GM12878 (cell line): ENCODE results near the gene ENDOD1. TPM values are rescaled to one million over a fixed set of nuclear protein-coding genes. Genes with fewer than 3 reads are reported as not detected.

ENCODE experiments used
- ATAC-seq: fragments of 200-7000 bp; cut with Tn5 transposase; 3 replicates; pipeline ENCODE4 v1.9.1; 2020; ENCODE audit warnings: mild to moderate bottlenecking, moderate library complexity
- BruUV-seq: library from RNA; stranded (reverse); fragments of 400-500 nt; replicated peaks from 2 replicates; lab custom pipeline; 2021; lab: Mats Ljungman, UMichigan
- CTCF ChIA-PET: fragments of 300-600 bp; sonication (Branson Sonifier 250); formaldehyde crosslinking; extraction: SDS; loops from one replicate; lab custom pipeline; 2021; ENCODE audit warnings: inconsistent platforms; lab: Yijun Ruan, JAX
- POLR2A ChIA-PET: fragments of 350-600 bp; formaldehyde crosslinking; extraction: SDS; loops from one replicate; lab custom pipeline; 2021; ENCODE audit warnings: inconsistent platforms; lab: Charles Lee
- RAD21 ChIA-PET: fragments of 300-600 bp; sonication (Branson Sonifier 250); formaldehyde crosslinking; loops from one replicate; lab custom pipeline; 2023; ENCODE audit warnings: antibody characterized with exemption; ENCODE audit not compliant: unreplicated experiment; lab: Charles Lee
- SMC1A ChIA-PET: fragments of 300-600 bp; sonication (Branson Sonifier 250); formaldehyde crosslinking; loops from one replicate; lab custom pipeline; 2023; ENCODE audit not compliant: unreplicated experiment, uncharacterized antibody; lab: Charles Lee
- DNase-seq: peaks from one replicate; pipeline ENCODE4 v3.0.0-alpha.2; 2011; ENCODE audit warnings: low read depth, low spot score
- FAIRE-seq: peaks from 3 replicates; lab custom pipeline; 2011; peaks lifted over from hg19 to GRCh38; lab: Jason Lieb, UNC
- H2AFZ ChIP-seq: 2 replicates; pipeline ENCODE4 v1.6.0; 2011; ENCODE audit warnings: low read depth, low read length, control low read depth; ENCODE audit not compliant: control insufficient read depth
- H3K27ac ChIP-seq: 2 replicates; pipeline ENCODE4 v1.5.1; 2011; ENCODE audit warnings: control low read depth; ENCODE audit not compliant: control insufficient read depth, insufficient read depth
- H3K27me3 ChIP-seq, 2 experiments: replicated peaks in 1 of 2; 2 replicates each; pipeline versions ENCODE4 v1.6.0 to v1.6.1; 2011; ENCODE audit warnings: low read length in 1 of 2; ENCODE audit not compliant: control insufficient read depth in 2 of 2, insufficient read depth in 2 of 2
- H3K36me3 ChIP-seq, 2 experiments: 2 replicates each; pipeline ENCODE4 v1.5.1; 2011; ENCODE audit warnings: low read length in 1 of 2; ENCODE audit not compliant: control insufficient read depth in 2 of 2, insufficient read depth in 2 of 2
- H3K4me1 ChIP-seq: 2 replicates; pipeline ENCODE4 v1.6.1; 2011; ENCODE audit warnings: mild to moderate bottlenecking, low read length, moderate library complexity, mixed read lengths; ENCODE audit not compliant: control insufficient read depth, insufficient read depth
- H3K4me2 ChIP-seq: 2 replicates; pipeline ENCODE4 v1.6.0; 2011; ENCODE audit warnings: control low read depth; ENCODE audit not compliant: control insufficient read depth, insufficient read depth
- H3K4me3 ChIP-seq: fragments of 200-600 bp; sonication (generic); 2 replicates; pipeline ENCODE4 v1.5.1; 2016
- H3K79me2 ChIP-seq: 2 replicates; pipeline ENCODE4 v1.6.0; 2011; ENCODE audit warnings: low read length; ENCODE audit not compliant: control insufficient read depth, insufficient read depth
- H3K9ac ChIP-seq: 2 replicates; pipeline ENCODE4 v1.8.0; 2011; ENCODE audit warnings: low read length, control low read depth, mixed read lengths; ENCODE audit not compliant: control insufficient read depth, insufficient read depth
- H3K9me3 ChIP-seq: replicated peaks from 3 replicates; pipeline ENCODE4 v1.5.1; 2011; ENCODE audit warnings: mild to moderate bottlenecking, low read length; ENCODE audit not compliant: control insufficient read depth, insufficient read depth
- H4K20me1 ChIP-seq: 2 replicates; pipeline ENCODE4 v1.6.0; 2011; ENCODE audit not compliant: control insufficient read depth, insufficient read depth
- CEBPZ ChIP-seq: fragments of 150-350 bp; IDR thresholded peaks from 2 replicates; pipeline ENCODE4 v1.6.1; 2016; ENCODE audit warnings: low read depth, low read length
- SUPT20H ChIP-seq: IDR thresholded peaks from 2 replicates; pipeline ENCODE4 v1.6.1; 2011; ENCODE audit warnings: low read depth, mild to moderate bottlenecking, low read length, moderate library complexity, borderline replicate concordance; ENCODE audit not compliant: control insufficient read depth
- WGBS: methylation state at CpG from one replicate; pipeline ENCODE4 v1.1.6; 2016; ENCODE audit warnings: low lambda C conversion rate; ENCODE audit not compliant: insufficient replicate concordance, insufficient coverage; ENCODE audit errors: missing lambda C conversion rate; 5-methylcytosine and 5-hydroxymethylcytosine counted together
- in situ Hi-C: fragments of 300-500 bp; cut with MboI; formaldehyde crosslinking; loops from 9 replicates; pipeline ENCODE4 v1.14.3; 2018; ENCODE audit warnings: mixed read lengths
- intact Hi-C: fragments of 100-400 bp; cut with micrococcal nuclease; formaldehyde crosslinking; loops from one replicate; pipeline ENCODE4 v1.14.2; 2022; ENCODE audit not compliant: unreplicated experiment
- polyA plus RNA-seq, 11 experiments: library from polyadenylated mRNA; depleted of rRNA in 4 of 11; unstranded in 6 of 11; stranded (reverse) in 5 of 11; fragments of >200 nt; fragmentation: Nextera tagmentation in 4 of 11; fragmentation: Illumina TruSeq in 1 of 11; extraction: Ambion mirVana in 4 of 11; extraction: Trizol in 1 of 11; gene quantifications; 1 replicate in 1 of 11; 2 replicates in 10 of 11; pipeline versions ENCODE4 v1.2.1 to v1.2.3, GENCODE V29; 2011 to 2016; ENCODE audit warnings: inconsistent platforms in 2 of 11, missing spikeins in 2 of 11, low read depth in 1 of 11
- total RNA-seq, 4 experiments: library from RNA; depleted of rRNA in 3 of 4; stranded (reverse); fragments of >200 nt in 3 of 4; fragmentation: Illumina TruSeq in 1 of 4; extraction: Trizol in 1 of 4; gene quantifications; 2 replicates each; pipeline versions ENCODE4 v1.2.1 to v1.2.3, GENCODE V29; 2013 to 2021

Gene ENDOD1
- total and polyA plus RNA-seq, 10 of the 15 experiments (the other 5 are each of a cell fraction or from before 2014, with no cell fraction given), result 6.0 to 30.0 (median 12.1) TPM

GRCh38 chr11:95081010-95081409 is 8.6 kb upstream of the ENDOD1 start:
- intact Hi-C loops (no loop called here), in situ Hi-C loops (no loop called here)
- Histone ChIP-seq H3K4me2 (no peak overlapping the region), H3K27ac (no peak overlapping the region), H3K79me2 (no peaks in the 10 kb centered on the region), H3K4me1 (peaks cover 5% of the 10 kb centered on the region; the same call in 1 of the 2 replicates), H3K36me3 (no peaks in the 10 kb centered on the region), H3K27me3 (no peaks in the 10 kb centered on the region), H3K9me3 (no peaks in the 10 kb centered on the region), H3K9ac (no peak overlapping the region), H2AFZ (no peak overlapping the region), H4K20me1 (no peaks in the 10 kb centered on the region)
- RAD21 ChIA-PET, result interaction anchor here (0.8 to 2.0 kb wide), 4 partner anchors 8 to 11 kb away, joined by 3 to 6 read pairs (median 5); partner anchors contain the start of gene ENDOD1
- no peak for ATAC-seq
- DNase-seq, result no peak
- WGBS, result 77% methylated on average over 5 of the region's 5 CpGs
- TF ChIP-seq CEBPZ, result no peak
- no peak for TF ChIP-seq SUPT20H
- TF ChIP-seq, all 136 proteins: peak for 0
- ChIA-PET CTCF (interaction anchor here (0.7 to 4.1 kb wide), 9 partner anchors 8 to 148 kb away, joined by 3 to 37 read pairs (median 4); partner anchors contain the start of gene ENDOD1), POLR2A (interaction anchor here (1.0 to 2.3 kb wide), 2 partner anchors 10 to 12 kb away, joined by 4 to 7 read pairs; no protein-coding TSS in a partner anchor), SMC1A (interaction anchor here (1.1 to 8.7 kb wide), 5 partner anchors 8 to 16 kb away, joined by 3 to 85 read pairs (median 6); partner anchors contain the start of gene SRSF8)
- no peak for FAIRE-seq
- no peak overlapping the region for H3K4me3 ChIP-seq
- no TSS peak for BruUV-seq
